Natural killer cell (primary cell): ENCODE measurements around the gene PC. TPM values are rescaled to one million over a fixed set of nuclear protein-coding genes. Genes with fewer than 3 reads are reported as not detected.

Experiments
- ATAC-seq, 3 donors: fragments of 150-1000 bp in 2 of 3; fragments of 200-7000 bp in 1 of 3; cut with Tn5 transposase; 1 replicate in 1 of 3; 2 replicates in 2 of 3; pipeline ENCODE4 v1.10.0; 2021; ENCODE audit warnings: mild to moderate bottlenecking in 2 of 3, moderate library complexity in 2 of 3
- DNase-seq, 2 donors: peaks; one replicate each; pipeline versions ENCODE4 v3.0.0 to v3.0.0-alpha.2; 2013 to 2021; ENCODE audit warnings: mixed read lengths in 1 of 2
- H3K27ac ChIP-seq: one replicate; pipeline ENCODE4 v1.5.1; 2013; ENCODE audit warnings: mild to moderate bottlenecking, low read length
- H3K27me3 ChIP-seq: one replicate; pipeline ENCODE4 v1.6.1; 2013; ENCODE audit warnings: low read length; ENCODE audit not compliant: control insufficient read depth, insufficient read depth
- H3K36me3 ChIP-seq: one replicate; pipeline ENCODE4 v1.6.1; 2013; ENCODE audit warnings: low read length; ENCODE audit not compliant: control insufficient read depth, insufficient read depth
- H3K4me1 ChIP-seq: one replicate; pipeline ENCODE4 v1.6.1; 2013; ENCODE audit warnings: low read length; ENCODE audit not compliant: control insufficient read depth, insufficient read depth
- H3K4me3 ChIP-seq: one replicate; pipeline ENCODE4 v1.5.1; 2013; ENCODE audit warnings: low read length
- H3K9me3 ChIP-seq: one replicate; pipeline ENCODE4 v1.6.1; 2013; ENCODE audit warnings: low read length; ENCODE audit not compliant: control insufficient read depth, insufficient read depth
- H3K27ac Mint-ChIP-seq, 2 donors: one replicate each; pipeline ENCODE4 v1.8.0; 2022; ENCODE audit warnings: mild to moderate bottlenecking in 2 of 2, mixed read lengths in 2 of 2, moderate library complexity in 1 of 2
- H3K27me3 Mint-ChIP-seq, 2 donors: one replicate each; pipeline ENCODE4 v1.8.0; 2022; ENCODE audit warnings: low read depth in 2 of 2, mixed read lengths in 2 of 2
- H3K36me3 Mint-ChIP-seq: one replicate; pipeline ENCODE4 v1.8.0; 2022; ENCODE audit warnings: mixed read lengths
- H3K4me1 Mint-ChIP-seq, 2 donors: one replicate each; pipeline ENCODE4 v1.8.0; 2022; ENCODE audit warnings: mixed read lengths in 2 of 2
- H3K4me3 Mint-ChIP-seq: one replicate; pipeline ENCODE4 v1.8.0; 2022; ENCODE audit warnings: mild to moderate bottlenecking, moderate library complexity, mixed read lengths
- H3K9me3 Mint-ChIP-seq, 2 donors: one replicate each; pipeline ENCODE4 v1.8.0; 2022; ENCODE audit warnings: mixed read lengths in 2 of 2
- WGBS: methylation state at CpG from one replicate; pipeline ENCODE4 v1.1.7; 2013; ENCODE audit warnings: missing lambda C conversion rate; ENCODE audit not compliant: insufficient coverage; 5-methylcytosine and 5-hydroxymethylcytosine counted together
- intact Hi-C: fragments of 100-400 bp; cut with micrococcal nuclease; formaldehyde crosslinking; loops from one replicate; pipeline ENCODE4 v1.14.2; 2022
- total RNA-seq, 4 donors: library from RNA; stranded (reverse); fragments of 120-200 nt in 1 of 4; gene quantifications; one replicate each; pipeline versions ENCODE4 v1.2.3 to v1.2.4, GENCODE V29; 2013 to 2022
- TF ChIP-seq, protein P1 (sequence below): fragments of 200-600 bp; IDR thresholded peaks from one replicate; pipeline ENCODE4 v1.8.0; 2022; ENCODE audit warnings: antibody characterized with exemption

The PC gene
- total RNA-seq, 3 donors from 2014 or later (not counting 1 experiment from before 2014, with no cell fraction given), result 4.1 to 5.9 (median 4.6) TPM

GRCh38 chr11:66866511-66866986 is 91.6 kb downstream of the PC start:
- TF ChIP-seq, protein P1, sequence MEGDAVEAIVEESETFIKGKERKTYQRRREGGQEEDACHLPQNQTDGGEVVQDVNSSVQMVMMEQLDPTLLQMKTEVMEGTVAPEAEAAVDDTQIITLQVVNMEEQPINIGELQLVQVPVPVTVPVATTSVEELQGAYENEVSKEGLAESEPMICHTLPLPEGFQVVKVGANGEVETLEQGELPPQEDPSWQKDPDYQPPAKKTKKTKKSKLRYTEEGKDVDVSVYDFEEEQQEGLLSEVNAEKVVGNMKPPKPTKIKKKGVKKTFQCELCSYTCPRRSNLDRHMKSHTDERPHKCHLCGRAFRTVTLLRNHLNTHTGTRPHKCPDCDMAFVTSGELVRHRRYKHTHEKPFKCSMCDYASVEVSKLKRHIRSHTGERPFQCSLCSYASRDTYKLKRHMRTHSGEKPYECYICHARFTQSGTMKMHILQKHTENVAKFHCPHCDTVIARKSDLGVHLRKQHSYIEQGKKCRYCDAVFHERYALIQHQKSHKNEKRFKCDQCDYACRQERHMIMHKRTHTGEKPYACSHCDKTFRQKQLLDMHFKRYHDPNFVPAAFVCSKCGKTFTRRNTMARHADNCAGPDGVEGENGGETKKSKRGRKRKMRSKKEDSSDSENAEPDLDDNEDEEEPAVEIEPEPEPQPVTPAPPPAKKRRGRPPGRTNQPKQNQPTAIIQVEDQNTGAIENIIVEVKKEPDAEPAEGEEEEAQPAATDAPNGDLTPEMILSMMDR, result no peak
- intact Hi-C loops, result no loop called here
- peaks cover 5% of the 10 kb centered on the region in 2 donors for H3K4me1 Mint-ChIP-seq

GRCh38 chr11:66866007-66866406 is 92.2 kb downstream of the PC start:
- Mint-ChIP-seq H3K9me3 (no peaks in the 10 kb centered on the region), H3K27ac (no peak overlapping the region), H3K36me3 (no peaks in the 10 kb centered on the region), H3K4me1 (peaks cover 5% of the 10 kb centered on the region in 2 donors), H3K27me3 (no peaks in the 10 kb centered on the region), H3K4me3 (no peak overlapping the region)
- ATAC-seq (no peak), DNase-seq (no peak)
- H3K4me3 ChIP-seq, result no peak overlapping the region
- intact Hi-C loops, result no loop called here
- TF ChIP-seq, protein P1, result no peak
- H3K36me3 ChIP-seq, result no peaks in the 10 kb centered on the region
- H3K27ac ChIP-seq, result no peak overlapping the region
- no peaks in the 10 kb centered on the region for H3K27me3 ChIP-seq
- 96% methylated on average over 23 of the region's 23 CpGs for WGBS
- H3K9me3 ChIP-seq, result no peaks in the 10 kb centered on the region
- peaks cover 8% of the 10 kb centered on the region for H3K4me1 ChIP-seq

More at GRCh38 chr11:66866511-66866986, 91.6 kb downstream of the PC start:
- 90% methylated on average over 7 of the region's 7 CpGs for WGBS
- Histone ChIP-seq H3K36me3 (no peaks in the 10 kb centered on the region), H3K4me1 (peaks cover 8% of the 10 kb centered on the region), H3K27ac (no peak overlapping the region), H3K4me3 (no peak overlapping the region), H3K27me3 (no peaks in the 10 kb centered on the region), H3K9me3 (no peaks in the 10 kb centered on the region)
- no peak for ATAC-seq
- Mint-ChIP-seq H3K27me3 (no peaks in the 10 kb centered on the region), H3K4me3 (no peak overlapping the region), H3K27ac (no peak overlapping the region), H3K9me3 (no peaks in the 10 kb centered on the region), H3K36me3 (no peaks in the 10 kb centered on the region)
- no peak for DNase-seq

- TF ChIP-seq, protein P1, result no peak
- H3K27me3 Mint-ChIP-seq, result no peaks in the 10 kb centered on the region
- ATAC-seq, result no peak
- H3K27ac Mint-ChIP-seq, result no peak overlapping the region
- no peaks in the 10 kb centered on the region for H3K9me3 ChIP-seq
- peaks cover 5% of the 10 kb centered on the region in 2 donors for H3K4me1 Mint-ChIP-seq
- H3K27me3 ChIP-seq, result no peaks in the 10 kb centered on the region
- no peak for DNase-seq
- H3K27ac ChIP-seq, result no peak overlapping the region
- H3K36me3 Mint-ChIP-seq, result no peaks in the 10 kb centered on the region
- intact Hi-C loops, result no loop called here
- H3K4me3 ChIP-seq, result no peak overlapping the region
- H3K9me3 Mint-ChIP-seq, result no peaks in the 10 kb centered on the region
- no peak overlapping the region for H3K4me3 Mint-ChIP-seq
- WGBS, result 92% methylated on average over 23 of the region's 23 CpGs
- no peaks in the 10 kb centered on the region for H3K36me3 ChIP-seq
- H3K4me1 ChIP-seq, result peaks cover 8% of the 10 kb centered on the region
Measured at GRCh38 chr11:66864924-66865697, 93.1 kb downstream of the PC start.
